GM21717 (cell line): ENCODE results near the gene ATXN2.
"Not testable (repeated sequence)": the region's sequence is repeated elsewhere in the genome, so short reads cannot be mapped to it uniquely, and the experiment has no call there.

Experiments
- ATAC-seq: cut with Tn5 transposase; IDR thresholded peaks from one replicate; pipeline ENCODE4 v1.9.1; 2021; ENCODE audit warnings: mild to moderate bottlenecking, moderate library complexity; ENCODE audit not compliant: unreplicated experiment

ATXN2 gene

GRCh38 chr12:111600205-111600642 lies 1.1 kb upstream of the ATXN2 start:
- no peak for ATAC-seq

GRCh38 chr12:111599453-111600204 lies 514 bp upstream of the ATXN2 start:
- peak; percentile 54 for ATAC-seq

GRCh38 chr12:111597831-111598636 lies 1.1 kb downstream of the ATXN2 start:
- ATAC-seq: no peak

- no peak for ATAC-seq
Measured at GRCh38 chr12:111596985-111597830, 1.9 kb downstream of the ATXN2 start.

- not testable (repeated sequence) for ATAC-seq
Measured at GRCh38 chr12:111595341-111595835, 3.7 kb downstream of the ATXN2 start.

- not testable (repeated sequence) for ATAC-seq
Measured at GRCh38 chr12:111591399-111592010, 7.6 kb downstream of the ATXN2 start.

GRCh38 chr12:111590552-111590951 lies 8.6 kb downstream of the ATXN2 start:
- ATAC-seq: no peak

- no peak for ATAC-seq
Measured at GRCh38 chr12:111589601-111590000, 9.5 kb downstream of the ATXN2 start.

- ATAC-seq: no peak
Measured at GRCh38 chr12:111588010-111588409, 11.1 kb downstream of the ATXN2 start.

GRCh38 chr12:111586986-111587385 lies 12.1 kb downstream of the ATXN2 start:
- ATAC-seq: no peak

- ATAC-seq: no peak
Measured at GRCh38 chr12:111585690-111586089, 13.4 kb downstream of the ATXN2 start.

- ATAC-seq: no peak
Measured at GRCh38 chr12:111584959-111585358, 14.2 kb downstream of the ATXN2 start.

- not testable (repeated sequence) for ATAC-seq
Measured at GRCh38 chr12:111583506-111583905, 15.6 kb downstream of the ATXN2 start.

- no peak for ATAC-seq
Measured at GRCh38 chr12:111582133-111582747, 16.9 kb downstream of the ATXN2 start.

- no peak for ATAC-seq
Measured at GRCh38 chr12:111581434-111582132, 17.5 kb downstream of the ATXN2 start.

GRCh38 chr12:111580737-111581136 lies 18.4 kb downstream of the ATXN2 start:
- no peak for ATAC-seq

GRCh38 chr12:111580119-111580425 lies 19.0 kb downstream of the ATXN2 start:
- no peak for ATAC-seq

GRCh38 chr12:111578971-111579340 lies 20.2 kb downstream of the ATXN2 start:
- ATAC-seq: no peak

GRCh38 chr12:111578276-111578970 lies 20.7 kb downstream of the ATXN2 start:
- ATAC-seq: no peak
